Stimulated activated CD8-positive, alpha-beta memory T cell treated with anti-CD3 and anti-CD28 coated beads, Interleukin-2, amount 100 ng/mL, for 48 hours (primary cell): ENCODE measurements around the gene FLT4.

Experiments
- DNase-seq, 2 donors: peaks; one replicate each; pipeline ENCODE4 v3.0.0-alpha.2; 2020; ENCODE audit warnings: low read depth in 2 of 2

The FLT4 gene

DNA sequence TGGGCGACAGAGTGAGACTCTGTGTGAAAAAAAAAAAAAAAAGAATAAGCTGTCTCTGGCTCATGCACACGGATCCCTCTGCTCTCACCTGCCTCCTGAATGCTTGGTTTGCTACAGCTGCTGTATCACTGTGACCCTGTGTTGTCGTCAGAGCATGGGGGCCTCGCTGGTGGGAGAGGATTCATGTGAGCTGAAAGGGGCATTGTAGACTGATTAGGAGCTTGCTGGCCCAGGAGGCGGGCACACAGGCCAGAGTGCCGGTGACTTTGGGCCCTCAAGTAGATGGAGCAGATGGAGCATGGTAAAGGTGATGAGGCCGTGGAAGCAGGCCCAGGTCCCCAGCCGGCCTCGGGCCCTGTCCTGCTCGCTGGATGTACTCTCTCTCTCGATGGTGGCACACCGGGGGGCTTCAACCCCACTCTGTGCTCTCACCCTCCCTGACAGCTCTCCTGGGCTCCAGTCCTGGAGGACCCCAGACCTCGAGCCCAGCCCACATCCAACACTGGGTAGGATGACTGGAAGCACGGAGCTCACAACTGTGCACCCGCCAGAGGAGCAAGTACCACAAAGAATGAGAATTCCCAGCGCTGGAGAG, 7.1 kb downstream of the FLT4 start:
- DNase-seq = no peak

DNA sequence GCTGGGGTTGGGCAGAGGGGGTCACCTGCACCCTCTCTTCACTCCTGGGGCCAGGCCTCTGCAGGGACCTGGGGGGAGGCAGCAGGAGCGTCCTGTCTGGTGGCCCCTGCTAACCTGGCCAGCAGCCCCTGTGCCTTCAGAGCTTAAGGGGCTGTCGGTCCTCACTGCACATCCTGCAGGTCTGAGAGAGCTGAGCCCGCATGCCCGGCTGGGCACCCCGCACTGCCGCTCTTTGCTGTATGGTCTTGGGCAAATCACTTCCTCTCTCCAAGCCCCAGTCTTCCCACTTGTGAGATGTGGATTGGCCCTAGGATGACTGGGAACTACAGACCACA, 7.9 kb downstream of the FLT4 start:
- DNase-seq = no peak

DNA sequence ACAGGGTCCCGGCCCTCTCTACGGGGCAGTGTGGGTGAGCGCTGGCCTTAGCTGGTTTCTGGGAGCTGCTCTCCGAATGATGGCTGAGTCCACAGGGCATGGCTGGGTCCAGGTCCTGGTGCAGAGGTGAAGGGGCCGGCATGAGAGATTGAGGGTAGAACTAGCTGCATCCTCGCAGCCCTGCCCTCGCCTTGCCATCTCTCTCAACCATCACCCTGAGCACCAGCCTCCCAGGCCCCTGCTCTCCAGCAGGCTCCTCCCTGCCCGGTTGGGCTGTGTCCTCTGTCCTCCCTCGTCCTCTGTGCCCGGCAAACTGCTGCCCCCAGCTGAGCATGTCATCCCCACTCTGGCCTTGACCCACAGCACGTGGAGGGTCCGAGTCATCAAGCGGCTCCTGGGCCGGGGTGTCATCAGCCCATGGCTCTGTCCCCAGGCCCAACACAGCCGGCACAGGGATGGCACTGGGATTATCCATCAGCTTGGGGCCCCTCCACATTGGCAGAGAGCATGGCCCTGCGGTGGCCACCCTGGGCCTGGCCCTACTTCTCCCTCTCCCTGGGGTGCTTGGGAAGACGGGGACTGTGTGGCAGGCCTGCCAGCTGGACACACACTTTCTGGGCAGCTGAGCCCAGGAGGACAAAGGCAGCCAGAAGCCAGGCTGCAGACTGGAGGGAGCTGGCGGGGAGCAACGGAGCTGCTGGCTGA, 8.4 kb downstream of the FLT4 start:
- DNase-seq = no peak

DNA sequence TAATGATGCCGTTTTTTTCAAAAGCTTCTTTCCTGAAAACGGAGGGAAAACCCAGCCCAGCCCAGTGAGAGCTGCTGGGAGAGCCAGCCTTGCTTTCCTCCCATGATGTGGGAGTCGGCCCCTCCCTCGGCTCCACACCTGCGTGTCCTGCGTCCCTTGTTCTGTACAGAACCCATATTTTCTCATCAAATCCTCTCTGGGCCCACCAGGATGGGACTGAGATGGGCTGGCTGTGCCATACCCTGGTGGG, 8.9 kb downstream of the FLT4 start:
- no peak for DNase-seq

DNA sequence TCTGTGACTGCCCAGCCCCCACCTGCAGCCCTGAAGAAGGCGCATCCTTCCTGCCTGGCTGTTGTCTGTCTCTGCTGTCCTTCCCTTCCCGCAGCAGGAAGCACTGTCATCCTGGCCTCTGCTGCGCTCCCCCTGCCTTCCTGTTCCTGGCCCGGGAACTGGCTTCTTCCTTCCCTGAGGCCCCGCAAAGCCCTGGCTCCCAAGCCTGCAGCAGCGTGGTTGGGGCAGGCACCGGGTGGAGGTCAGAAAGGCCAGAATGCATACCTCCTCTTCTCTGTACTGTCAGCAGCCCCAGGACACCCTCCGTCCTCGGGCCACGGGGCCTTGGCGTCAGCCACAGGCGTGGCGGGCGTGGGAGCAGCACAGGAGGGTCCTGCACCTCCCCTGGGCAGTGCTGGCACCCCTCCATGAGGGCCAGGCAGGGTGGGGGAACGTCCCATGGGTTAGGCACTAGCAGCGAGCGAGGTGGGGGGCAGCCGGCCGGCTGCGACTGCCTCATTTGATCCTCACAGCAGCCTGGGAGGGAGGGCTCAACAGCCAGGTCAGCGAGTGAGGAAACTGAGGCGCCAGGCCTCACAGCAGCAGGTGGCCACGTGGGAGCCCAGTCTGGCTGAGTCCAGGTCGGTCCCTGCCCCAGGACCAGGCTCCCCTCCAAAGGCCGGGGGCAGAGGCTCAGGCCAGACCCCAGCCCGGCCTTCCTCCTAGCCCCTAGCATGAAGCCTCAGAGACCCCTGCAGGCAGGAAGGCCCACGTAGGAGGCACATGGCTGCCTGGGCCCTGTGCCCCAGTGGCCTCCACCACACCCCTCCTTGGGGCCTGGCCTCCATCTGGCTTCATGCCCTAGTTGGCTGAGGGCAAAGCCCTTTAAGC, 9.4 kb downstream of the FLT4 start:
- DNase-seq = no peak

DNA sequence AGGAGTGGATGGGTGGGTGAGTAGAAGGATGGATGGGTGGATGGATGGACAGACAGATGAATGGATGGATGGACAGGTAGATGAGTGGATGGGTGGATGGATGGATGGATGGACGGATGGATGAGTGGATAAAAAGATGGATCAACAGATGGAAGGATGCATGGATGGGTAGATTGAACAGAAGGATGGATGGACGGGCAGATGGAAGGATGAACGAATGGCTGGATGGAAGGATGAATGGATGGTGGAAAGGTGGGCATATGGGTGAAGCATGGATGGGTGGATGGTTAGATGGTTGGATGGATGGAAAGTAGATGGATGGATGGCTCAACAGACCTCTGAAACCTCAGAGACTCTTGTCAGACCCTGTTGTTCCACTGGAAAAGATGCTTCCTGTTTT, 10.1 kb downstream of the FLT4 start:
- no peak for DNase-seq

DNA sequence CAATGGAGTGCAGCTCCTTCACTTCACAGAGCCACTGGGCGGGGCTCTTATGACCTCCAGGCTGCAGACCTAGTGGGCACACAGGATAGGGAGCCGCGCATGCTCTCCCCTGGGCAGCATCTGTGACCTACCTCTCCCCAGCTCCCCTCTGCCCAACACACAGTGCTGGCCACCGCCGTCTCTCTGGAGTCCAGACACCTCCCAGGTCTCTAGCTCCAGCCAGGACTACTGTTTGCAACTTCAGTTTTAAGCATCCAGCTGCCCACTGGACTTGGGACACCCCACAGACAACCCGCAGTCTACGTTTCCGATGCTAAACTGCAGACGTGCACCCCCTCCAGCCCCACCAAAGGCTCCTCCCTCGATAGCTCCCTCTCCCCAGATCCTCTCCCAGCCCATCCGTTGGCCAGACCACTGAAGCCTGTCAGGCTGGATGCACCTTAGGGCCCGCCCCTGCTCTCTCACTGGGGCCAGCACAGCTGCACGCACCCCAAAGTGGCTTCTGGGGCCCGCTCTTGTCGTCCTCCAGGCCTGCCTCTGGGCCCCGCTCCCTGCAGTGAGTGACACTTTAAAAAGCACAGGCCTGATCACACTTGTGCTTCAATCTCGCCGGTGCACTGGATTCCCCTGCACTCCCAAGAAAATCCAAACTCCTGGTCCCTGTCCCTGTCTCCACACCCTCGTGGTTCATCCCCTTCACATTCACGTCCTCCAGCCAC, 11.3 kb downstream of the FLT4 start:
- DNase-seq = no peak

DNA sequence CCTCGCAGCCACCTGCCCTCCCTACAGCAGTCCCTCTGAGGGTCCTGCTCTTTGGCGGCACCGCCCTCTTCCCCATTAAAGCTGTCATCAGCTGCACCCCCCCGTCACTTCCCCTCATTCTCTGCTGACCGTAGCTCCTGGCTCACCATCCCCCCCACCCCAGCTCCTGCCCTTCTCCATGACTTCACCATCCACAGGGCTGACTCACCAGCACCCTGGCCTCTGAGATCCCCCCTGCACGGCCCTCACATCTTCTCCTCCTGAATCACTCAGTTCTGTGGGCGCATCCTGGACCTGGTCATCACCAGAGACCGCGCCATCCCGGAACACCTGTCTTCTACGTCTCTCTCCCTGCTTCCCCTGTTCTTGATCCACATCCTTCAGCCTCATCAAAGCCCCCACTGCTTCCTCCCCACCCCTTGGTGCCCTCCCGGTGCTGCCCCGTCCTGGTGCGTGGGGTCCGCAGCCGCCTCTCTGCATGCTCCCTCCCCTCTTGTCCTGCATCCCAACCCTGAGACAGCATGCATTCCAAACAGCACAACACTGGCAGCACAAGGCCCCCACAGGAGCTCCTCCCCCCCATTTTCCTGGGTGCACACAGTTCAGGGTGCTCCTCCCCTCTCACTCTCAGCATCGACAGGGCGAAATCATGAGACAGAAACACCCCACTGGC, 12.9 kb downstream of the FLT4 start:
- DNase-seq = no peak

DNA sequence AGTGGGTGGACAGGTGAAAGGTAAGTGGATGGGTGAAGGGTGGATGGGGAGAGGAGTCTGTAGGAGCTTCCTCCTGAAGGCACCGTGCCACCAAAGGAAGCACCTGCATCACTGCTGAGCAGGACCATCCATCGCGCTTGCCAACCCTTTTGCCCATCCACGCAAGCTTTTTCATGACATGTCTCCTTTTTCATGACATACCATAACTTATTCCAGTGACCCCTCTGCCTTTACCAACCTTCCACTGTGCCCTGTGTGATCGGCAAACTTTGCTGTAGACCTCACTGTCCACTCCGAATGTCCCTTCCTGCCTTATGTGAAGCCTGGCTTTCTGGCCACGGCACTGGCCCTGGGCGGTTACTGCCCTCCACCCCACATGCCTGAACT, 13.4 kb downstream of the FLT4 start:
- no peak for DNase-seq

DNA sequence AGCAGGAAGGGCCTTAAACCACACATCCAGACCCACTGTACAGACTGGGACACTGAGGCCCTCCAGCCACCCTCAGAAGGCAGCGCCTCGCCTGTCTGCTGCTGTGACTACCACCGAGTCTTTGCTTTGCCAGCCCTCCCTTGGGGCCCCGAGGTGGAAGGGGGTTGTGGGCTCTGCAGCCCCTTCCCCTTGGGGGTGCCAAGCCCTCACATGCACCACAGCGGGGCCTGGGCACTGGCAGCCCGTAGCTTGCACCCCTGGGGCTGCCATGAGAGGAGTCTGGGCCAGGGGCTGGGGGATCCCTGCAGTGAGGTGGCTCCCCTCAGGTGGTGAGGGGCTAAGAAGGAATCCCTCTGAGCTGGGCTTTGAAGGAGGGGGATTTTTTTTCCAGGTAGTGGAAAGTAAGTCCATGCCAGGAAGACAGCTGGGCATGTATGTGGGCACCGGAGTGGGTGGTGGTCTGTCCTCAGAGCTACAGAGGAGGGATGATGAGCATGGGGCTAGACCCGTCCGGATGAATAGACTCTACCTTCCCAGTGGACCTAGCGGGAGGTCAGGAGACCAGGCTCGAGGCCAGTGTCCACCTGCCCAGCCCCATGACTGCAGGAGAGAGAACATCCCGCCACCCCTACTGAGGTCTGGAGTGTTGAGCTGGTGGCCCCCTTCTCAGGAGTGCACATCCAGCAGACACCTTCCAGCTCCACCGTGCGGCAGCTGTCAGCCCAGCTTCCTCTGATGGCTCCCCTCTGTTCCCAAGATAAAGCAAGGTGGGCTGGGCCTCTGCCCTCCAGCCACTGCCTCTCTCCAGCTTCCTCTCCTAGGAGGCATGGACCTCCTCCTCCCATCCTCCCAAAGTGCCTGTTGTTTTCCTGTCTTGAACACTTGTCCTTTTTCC, 15.9 kb downstream of the FLT4 start:
- DNase-seq = no peak

DNA sequence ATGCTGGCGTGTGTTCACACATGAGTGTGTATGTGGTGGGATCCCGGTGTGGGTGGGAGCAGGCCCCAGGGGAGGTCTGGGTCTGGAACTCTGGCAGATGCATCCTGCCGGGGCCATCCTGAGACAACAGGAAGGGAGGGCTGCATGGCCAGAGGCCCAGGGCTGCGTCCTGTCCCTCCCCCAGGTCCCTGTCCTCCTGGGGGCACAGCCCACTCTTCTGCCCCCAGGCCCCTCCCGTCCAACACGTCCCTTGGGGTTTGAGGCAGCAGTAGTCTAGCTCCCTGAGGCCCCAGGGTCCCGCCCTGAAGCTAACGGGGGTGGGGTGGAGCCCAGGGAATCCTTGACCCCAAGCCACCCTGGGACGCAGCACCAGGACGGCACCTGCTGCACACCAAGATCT, 16.6 kb downstream of the FLT4 start:
- DNase-seq = no peak

DNA sequence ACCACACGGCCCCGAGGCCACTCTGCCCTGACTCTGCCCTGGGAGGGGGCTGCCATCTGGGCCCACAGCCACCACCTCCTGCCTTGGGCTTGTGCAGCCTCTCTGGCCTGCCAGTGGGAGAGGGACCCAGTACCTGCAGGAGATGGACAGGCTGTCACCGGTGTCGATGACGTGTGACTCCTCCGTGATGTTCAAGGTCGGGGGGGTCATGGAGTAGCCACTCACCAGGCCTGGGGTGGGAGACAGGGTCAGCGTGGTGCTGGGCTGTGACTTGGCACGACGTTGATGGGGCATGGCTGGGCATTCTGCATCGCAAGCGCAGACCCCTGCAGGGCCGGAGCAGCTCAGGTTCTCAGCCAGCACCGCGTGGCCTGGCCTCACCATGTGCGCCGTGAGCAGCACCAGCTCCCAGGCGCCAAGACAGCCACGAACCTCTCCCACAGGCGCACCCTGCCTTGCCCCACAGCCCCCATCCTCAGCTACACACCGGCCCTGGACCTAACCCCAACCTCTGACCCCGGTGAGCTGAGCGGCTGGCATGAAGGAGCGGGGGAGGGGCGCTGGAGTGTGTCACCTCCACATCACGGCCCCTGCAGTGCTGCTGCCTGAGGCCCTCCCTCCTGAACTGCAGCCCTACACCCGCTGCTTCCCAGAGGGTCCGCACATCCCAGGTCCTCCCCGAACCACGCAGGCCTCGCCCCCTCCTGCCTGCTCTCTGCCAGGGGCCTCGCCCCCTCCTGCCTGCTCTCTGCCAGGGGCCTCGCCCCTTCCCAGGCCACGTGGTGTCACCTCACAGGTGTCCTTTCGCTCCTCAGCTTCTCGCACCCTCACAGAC, 17.6 kb downstream of the FLT4 start:
- DNase-seq = no peak

DNA sequence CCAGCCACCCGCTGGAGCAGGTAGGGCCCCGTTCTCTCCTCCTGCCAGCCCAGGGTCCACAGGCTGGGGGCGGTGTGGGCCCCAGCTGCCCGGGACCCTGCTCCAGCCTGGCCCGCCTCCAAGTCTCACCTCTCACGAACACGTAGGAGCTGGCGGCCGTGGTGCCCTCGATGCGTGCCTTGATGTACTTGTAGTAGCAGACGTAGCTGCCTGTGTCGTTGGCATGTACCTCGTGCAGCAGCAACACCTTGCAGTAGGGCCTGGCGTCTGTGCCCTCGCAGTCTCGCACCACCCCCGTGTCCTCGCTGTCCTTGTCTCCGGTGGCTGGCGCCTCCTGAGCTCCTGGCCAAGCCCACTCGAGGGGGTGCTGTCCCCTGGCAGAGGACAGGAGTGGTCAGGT, 19.0 kb downstream of the FLT4 start:
- DNase-seq = no peak

DNA sequence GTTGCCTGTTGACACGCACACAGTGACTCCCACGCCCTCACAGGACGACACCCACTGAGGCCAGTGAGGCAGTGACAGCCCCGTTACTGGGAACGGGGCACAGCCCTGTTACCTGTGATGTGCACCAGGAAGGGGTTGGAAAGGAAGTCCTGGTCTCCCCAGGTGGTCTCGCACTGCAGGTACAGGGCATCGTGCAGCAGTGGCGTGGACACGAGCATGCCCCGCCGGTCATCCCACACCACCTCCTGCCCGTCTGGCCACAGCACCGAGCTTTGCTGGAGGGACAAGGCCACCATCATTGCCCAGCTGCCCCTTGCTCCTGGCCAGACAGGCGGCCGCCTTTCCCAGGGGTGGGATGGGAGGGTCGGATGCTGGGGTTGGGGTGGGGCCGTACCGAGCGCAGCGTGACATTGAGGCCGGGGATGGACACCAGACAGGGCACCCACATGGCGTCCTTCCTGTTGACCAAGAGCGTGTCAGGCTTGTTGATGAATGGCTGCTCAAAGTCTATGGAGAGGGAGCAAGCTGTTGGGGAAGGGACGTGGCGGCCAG, 19.5 kb downstream of the FLT4 start:
- no peak for DNase-seq

DNA sequence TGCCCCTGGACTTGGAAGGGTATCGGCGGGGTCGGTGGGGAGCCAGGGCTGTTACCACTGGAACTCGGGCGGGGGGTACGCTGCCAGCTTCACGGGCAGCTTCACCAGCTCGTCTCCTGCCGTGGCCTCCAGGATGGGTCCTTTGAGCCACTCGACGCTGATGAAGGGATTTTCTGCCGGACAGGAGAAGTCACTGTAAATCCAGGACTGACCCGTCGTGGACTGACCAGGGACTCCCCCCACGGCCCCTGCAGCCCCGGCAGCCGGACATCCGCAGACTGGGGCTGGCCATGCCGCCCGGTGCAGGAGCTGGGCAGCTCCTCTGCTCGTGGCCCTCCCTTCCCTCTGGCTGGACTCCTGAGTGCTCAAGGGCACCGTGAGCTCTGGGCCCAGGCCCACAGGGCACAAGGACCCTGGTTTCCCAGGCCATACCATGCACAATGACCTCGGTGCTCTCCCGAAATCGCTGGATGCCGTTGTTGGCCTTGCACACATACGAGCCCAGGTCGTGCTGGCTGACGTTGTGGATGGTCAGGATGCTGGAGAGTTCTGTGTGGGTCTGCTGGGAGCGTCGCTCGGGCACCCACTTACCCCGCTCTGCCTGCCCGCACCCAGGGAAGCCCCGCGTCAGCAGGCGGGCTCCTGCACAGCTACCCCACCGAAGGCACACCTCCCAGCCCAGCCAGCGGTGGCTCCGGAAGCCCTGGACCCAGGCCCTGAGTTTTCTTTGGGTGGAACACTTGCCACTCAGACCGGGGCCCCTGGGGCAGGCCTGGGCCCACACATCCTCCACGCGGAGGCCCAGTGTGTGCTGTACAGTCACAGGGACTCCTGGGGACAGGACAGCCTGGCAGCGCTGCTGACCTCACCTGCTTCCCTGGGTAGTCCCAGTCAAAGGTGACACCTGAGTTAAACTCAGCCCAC, 20.3 kb downstream of the FLT4 start:
- no peak for DNase-seq

DNA sequence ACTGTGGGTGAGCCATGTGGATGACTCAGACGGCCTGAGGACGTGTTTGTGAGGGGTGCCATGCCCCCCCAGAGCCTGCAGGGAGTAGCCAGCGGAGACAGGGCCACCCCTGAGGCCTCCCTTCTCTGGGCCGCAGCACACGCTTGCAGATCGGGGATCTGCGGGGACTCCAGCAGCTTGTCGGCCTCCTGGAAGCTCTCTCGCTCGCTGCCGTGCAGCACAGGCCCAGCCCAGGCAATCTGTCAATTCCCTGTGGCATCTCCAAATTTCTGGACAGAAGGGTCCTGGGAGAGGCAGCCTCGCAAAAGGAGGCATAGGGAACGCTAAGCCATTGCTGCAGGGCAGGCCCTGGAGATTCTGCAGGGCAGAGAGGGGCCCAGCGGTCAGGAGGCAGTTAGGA, 21.2 kb downstream of the FLT4 start:
- no peak for DNase-seq

DNA sequence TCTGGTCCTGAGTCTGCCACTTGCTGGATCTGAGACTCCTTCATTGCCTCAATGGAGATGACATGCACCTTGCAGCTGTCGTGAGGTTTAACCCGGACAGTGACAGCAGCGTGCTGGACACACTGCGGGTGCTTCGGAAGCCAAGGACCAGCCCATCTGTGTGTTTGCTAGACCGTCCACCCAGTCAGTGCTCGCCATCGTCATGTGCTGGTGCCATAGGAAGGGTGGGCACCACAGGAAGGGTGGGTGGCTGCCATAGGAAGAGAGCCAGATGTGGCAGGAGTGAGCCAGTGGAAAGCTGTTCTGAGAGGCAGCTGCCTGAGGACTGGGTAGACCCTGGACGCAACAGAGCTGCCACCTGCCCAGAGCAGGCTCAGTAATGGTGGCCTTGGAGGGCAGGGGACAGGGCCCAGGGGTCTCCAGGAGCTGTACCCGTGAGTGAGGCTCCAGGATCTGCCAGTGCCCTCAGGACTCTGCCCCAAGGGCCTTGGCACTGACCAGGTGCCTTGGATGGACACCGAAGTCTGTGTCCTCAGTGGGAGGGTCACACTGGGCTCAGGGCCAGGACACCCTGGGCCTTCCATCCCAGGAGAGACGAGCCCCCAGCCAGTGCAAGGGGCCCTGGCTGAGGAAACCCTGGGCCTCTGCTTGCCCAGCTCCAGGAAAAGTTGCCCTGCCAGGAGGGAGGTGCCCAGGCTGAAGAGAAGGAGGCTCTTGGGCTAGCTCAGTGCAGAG, 21.8 kb downstream of the FLT4 start:
- no peak for DNase-seq
